ENCODE data around the gene POLR1D. TPM values are rescaled to one million over a fixed set of nuclear protein-coding genes. Genes with fewer than 3 reads are reported as not detected.
A peak's percentile ranks its signal among the peaks of the same experiment; 100 is the strongest.

Gene POLR1D, protein sequence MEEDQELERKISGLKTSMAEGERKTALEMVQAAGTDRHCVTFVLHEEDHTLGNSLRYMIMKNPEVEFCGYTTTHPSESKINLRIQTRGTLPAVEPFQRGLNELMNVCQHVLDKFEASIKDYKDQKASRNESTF
- total RNA-seq: 100 to 1,000 TPM; 191 to 198 TPM

GRCh38 chr13:27621366-27622101, at the start of gene POLR1D:
TSS of gene POLR1D (plus strand) at chr13:27621892. CDS start at chr13:27621984, 92 bp downstream.
- peaks cover 57% of the 10 kb centered on the region for H3K4me1 Mint-ChIP-seq (ENCODE audit: low read depth)
- no peaks in the 10 kb centered on the region for H3K9me3 Mint-ChIP-seq
- ChIA-PET POLR2A (interaction anchor here (0.6 to 2.5 kb wide), 13 partner anchors 11 to 320 kb away, joined by 3 to 16 read pairs (median 4); partner anchors contain the start of gene GTF3A), CTCF (interaction anchor here (1.2 to 1.3 kb wide), 2 partner anchors 14 to 24 kb away, joined by 3 to 5 read pairs; no protein-coding TSS in a partner anchor)
- peak; percentile 75 for ATAC-seq
- intact Hi-C loops (cut with micrococcal nuclease): loop anchor here (10.0 kb wide), 2 partner anchors 167 to 197 kb away; partner anchors contain the start of genes GTF3A and MTIF3
- H3K36me3 Mint-ChIP-seq (ENCODE audit: low read depth): peaks cover 38% of the 10 kb centered on the region
- TF ChIP-seq CTCF (IDR thresholded peaks at IDR 0.05): no peak
- H3K27ac Mint-ChIP-seq: peak within 1 kb of the TSS; percentile 92
- DNase-seq: peak; percentile 92
- H3K4me3 Mint-ChIP-seq: peak within 1 kb of the TSS; percentile 86
- no peaks in the 10 kb centered on the region for H3K27me3 Mint-ChIP-seq

GRCh38 chr13:27572234-27572901, 49.3 kb upstream of the POLR1D start:
- H3K36me3 Mint-ChIP-seq (ENCODE audit: low read depth): peaks cover 20% of the 10 kb centered on the region
- ATAC-seq (no peak), DNase-seq (no peak)
- ChIA-PET CTCF (interaction anchor here (1.0 kb wide), 1 partner anchor 258 kb away, joined by 3 read pairs; no protein-coding TSS in a partner anchor), POLR2A (no interaction called here)
- TF ChIP-seq CTCF (IDR thresholded peaks at IDR 0.05): no peak
- H3K27ac Mint-ChIP-seq: no peak overlapping the region
- H3K27me3 Mint-ChIP-seq: no peaks in the 10 kb centered on the region
- intact Hi-C loops (cut with micrococcal nuclease): no loop called here
- no peaks in the 10 kb centered on the region for H3K9me3 Mint-ChIP-seq
- H3K4me3 Mint-ChIP-seq: no peak overlapping the region
- peaks cover 17% of the 10 kb centered on the region for H3K4me1 Mint-ChIP-seq (ENCODE audit: low read depth)

- Mint-ChIP-seq H3K27me3 (no peaks in the 10 kb centered on the region), H3K9me3 (no peaks in the 10 kb centered on the region), H3K27ac (peak overlapping the region; percentile 51), H3K4me3 (no peak overlapping the region), H3K36me3 (ENCODE audit: low read depth) (peaks cover 21% of the 10 kb centered on the region), H3K4me1 (ENCODE audit: low read depth) (peaks cover 18% of the 10 kb centered on the region)
- ChIA-PET POLR2A (interaction anchor here (0.7 kb wide), 1 partner anchor 95 kb away, joined by 5 read pairs; no protein-coding TSS in a partner anchor), CTCF (interaction anchor here (1.0 kb wide), 2 partner anchors 25 to 257 kb away, joined by 3 read pairs; no protein-coding TSS in a partner anchor)
- ATAC-seq (peak; percentile 61), DNase-seq (no peak)
- intact Hi-C loops (cut with micrococcal nuclease): no loop called here
- no peak for TF ChIP-seq CTCF (IDR thresholded peaks at IDR 0.05)
Measured at GRCh38 chr13:27573265-27573664, 48.4 kb upstream of the POLR1D start.

GRCh38 chr13:27574661-27575060, 47.0 kb upstream of the POLR1D start:
- ChIA-PET POLR2A (no interaction called here), CTCF (no interaction called here)
- H3K36me3 Mint-ChIP-seq (ENCODE audit: low read depth): peaks cover 13% of the 10 kb centered on the region
- intact Hi-C loops (cut with micrococcal nuclease): no loop called here
- H3K4me1 Mint-ChIP-seq (ENCODE audit: low read depth): peaks cover 18% of the 10 kb centered on the region
- no peak overlapping the region for H3K27ac Mint-ChIP-seq
- DNase-seq: no peak
- TF ChIP-seq CTCF (IDR thresholded peaks at IDR 0.05): no peak
- H3K27me3 Mint-ChIP-seq: no peaks in the 10 kb centered on the region
- no peak for ATAC-seq
- H3K4me3 Mint-ChIP-seq: no peak overlapping the region
- no peaks in the 10 kb centered on the region for H3K9me3 Mint-ChIP-seq

Data from activated CD8-positive, alpha-beta T cell treated with anti-CD3 and anti-CD28 coated beads for 36 hours (primary cell).